Thyroid gland (tissue), 4 donors: ENCODE data around the gene JUNB.

Experiments
- CTCF ChIP-seq, 6 experiments: fragments of 200-600 bp in 3 of 6; fragments of 450-650 bp in 3 of 6; sonication (generic) in 3 of 6; IDR thresholded peaks; one replicate each; pipeline ENCODE4 v1.5.1; 2016 to 2019; ENCODE audit warnings: antibody characterized with exemption in 6 of 6, mild to moderate bottlenecking in 2 of 6, inconsistent platforms in 1 of 6, moderate library complexity in 1 of 6
- POLR2A ChIP-seq, 2 donors: fragments of 450-650 bp; IDR thresholded peaks; one replicate each; pipeline ENCODE4 v1.6.1; 2017; ENCODE audit warnings: antibody characterized with exemption in 2 of 2, mild to moderate bottlenecking in 2 of 2, moderate library complexity in 1 of 2

GRCh38 chr19:12834976-12835757 is 43.9 kb downstream of the JUNB start:
- TF ChIP-seq CTCF (IDR thresholded peaks at IDR 0.05) (no peak), POLR2A (IDR thresholded peaks at IDR 0.05) (no peak)
